Activated CD4-positive, alpha-beta memory T cell treated with anti-CD3 and anti-CD28 coated beads, Interleukin-2, amount 10 ng/mL, durations not matched to agents 7 days and 5 days (primary cell): ENCODE measurements around the gene ZFR. TPM values are rescaled to one million over a fixed set of nuclear protein-coding genes. Genes with fewer than 3 reads are reported as not detected.
"Not testable (repeated sequence)": the region's sequence is repeated elsewhere in the genome, so short reads cannot be mapped to it uniquely, and the experiment has no call there.

Experiments used
- CTCF ChIA-PET: fragments of 350-600 bp; sonication (Branson Sonifier 250); formaldehyde crosslinking; loops from one replicate; lab custom pipeline; 2021; ENCODE audit warnings: antibody characterized with exemption, inconsistent platforms; lab: Charles Lee
- POLR2A ChIA-PET: fragments of 350-600 bp; sonication (Branson Sonifier 250); formaldehyde crosslinking; loops from one replicate; lab custom pipeline; 2021; ENCODE audit warnings: antibody characterized with exemption; lab: Charles Lee
- DNase-seq: peaks from one replicate; pipeline ENCODE4 v3.0.0-alpha.2; 2020
- H3K27ac Mint-ChIP-seq: one replicate; pipeline ENCODE4 v1.8.0; 2021; ENCODE audit warnings: mild to moderate bottlenecking, mixed read lengths
- H3K27me3 Mint-ChIP-seq: one replicate; pipeline ENCODE4 v1.8.0; 2021; ENCODE audit warnings: mixed read lengths
- H3K36me3 Mint-ChIP-seq: one replicate; pipeline ENCODE4 v1.8.0; 2021; ENCODE audit warnings: low read depth, mixed read lengths
- H3K4me1 Mint-ChIP-seq: one replicate; pipeline ENCODE4 v1.8.0; 2021; ENCODE audit warnings: mixed read lengths
- H3K4me3 Mint-ChIP-seq: one replicate; pipeline ENCODE4 v1.8.0; 2021; ENCODE audit warnings: mild to moderate bottlenecking, mixed read lengths
- H3K9me3 Mint-ChIP-seq: one replicate; pipeline ENCODE4 v1.8.0; 2021; ENCODE audit warnings: mixed read lengths
- total RNA-seq, 2 experiments: library from RNA; stranded (reverse); gene quantifications; one replicate each; pipeline ENCODE4 v1.2.3, GENCODE V29; 2021

ZFR gene
- total RNA-seq, 2 experiments from 2014 or later: 44.8 to 45.1 TPM

DNA sequence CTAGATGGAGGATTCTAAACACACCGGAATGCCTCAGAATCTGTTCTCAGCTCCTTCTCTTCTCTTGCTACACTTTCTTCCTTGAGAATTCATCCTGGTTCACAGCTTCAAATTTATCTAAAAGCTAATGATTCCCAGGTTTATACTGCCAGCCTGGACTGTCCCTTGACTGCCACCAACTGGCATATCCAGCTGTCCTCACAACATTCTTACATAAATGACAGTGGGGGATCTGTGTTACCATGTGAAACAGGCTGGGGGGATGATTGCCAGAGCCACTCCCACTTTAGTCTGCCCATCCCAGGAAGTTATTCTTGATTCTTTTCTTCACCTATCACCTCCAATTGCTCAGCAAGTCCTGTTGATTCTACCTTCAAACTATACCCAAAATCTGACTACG, 27.2 kb upstream of the ZFR start:
- Mint-ChIP-seq H3K27me3 (no peaks in the 10 kb centered on the region), H3K27ac (no peak overlapping the region), H3K4me3 (no peak overlapping the region), H3K9me3 (no peaks in the 10 kb centered on the region), H3K4me1 (no peaks in the 10 kb centered on the region), H3K36me3 (no peaks in the 10 kb centered on the region)
- DNase-seq: no peak
- POLR2A ChIA-PET: no interaction called here
- CTCF ChIA-PET: no interaction called here

DNA sequence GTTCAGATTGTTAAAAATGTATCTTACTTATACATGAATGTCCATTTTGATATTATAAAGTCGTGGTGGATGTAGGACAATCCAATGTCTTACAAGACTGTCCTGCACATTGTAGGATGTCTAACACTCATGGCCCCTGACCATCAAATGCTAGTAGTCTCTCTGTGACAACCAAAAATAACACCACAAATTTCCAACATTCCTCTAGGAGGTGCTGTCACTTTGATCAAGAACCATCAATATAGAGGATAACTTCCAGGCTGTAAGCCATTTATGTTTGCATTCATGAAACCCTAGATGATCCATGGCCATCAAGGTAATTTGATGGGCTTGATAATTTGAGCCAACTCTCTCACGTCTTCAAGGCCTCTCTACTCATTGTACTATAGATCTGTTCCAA, 20.5 kb upstream of the ZFR start:
- ChIA-PET CTCF (interaction anchor here (1.0 to 2.6 kb wide), 2 partner anchors 24 to 125 kb away, joined by 4 to 8 read pairs; no protein-coding TSS in a partner anchor), POLR2A (no interaction called here)
- Mint-ChIP-seq H3K9me3 (peaks cover 3% of the 10 kb centered on the region), H3K4me3 (no peak overlapping the region), H3K36me3 (no peaks in the 10 kb centered on the region), H3K27me3 (no peaks in the 10 kb centered on the region), H3K27ac (no peak overlapping the region), H3K4me1 (peaks cover 4% of the 10 kb centered on the region)
- DNase-seq: no peak

DNA sequence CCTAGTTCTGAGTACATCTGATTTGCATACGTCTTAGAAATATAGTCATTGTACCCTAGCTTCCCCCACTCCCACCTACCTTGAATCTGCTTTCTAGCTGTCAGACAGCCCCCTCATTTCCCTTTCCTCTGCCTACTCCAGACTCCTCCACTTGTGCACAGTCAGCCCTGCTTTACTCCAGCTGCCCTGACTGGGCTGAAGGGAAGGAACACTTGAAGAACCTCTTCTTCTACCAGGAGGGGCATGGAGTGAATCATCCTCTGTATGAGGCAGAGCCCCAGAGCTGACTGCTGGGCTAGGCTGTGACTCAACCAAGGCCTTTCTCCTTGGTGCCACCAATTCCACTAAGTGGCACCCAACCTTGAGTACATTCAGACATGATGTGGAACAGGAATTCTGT, 18.1 kb upstream of the ZFR start:
- Mint-ChIP-seq H3K36me3 (no peaks in the 10 kb centered on the region), H3K4me1 (peaks cover 4% of the 10 kb centered on the region), H3K27ac (no peak overlapping the region), H3K27me3 (peaks cover 2% of the 10 kb centered on the region), H3K4me3 (no peak overlapping the region), H3K9me3 (peaks cover 3% of the 10 kb centered on the region)
- DNase-seq: no peak
- POLR2A ChIA-PET: no interaction called here
- CTCF ChIA-PET: no interaction called here

DNA sequence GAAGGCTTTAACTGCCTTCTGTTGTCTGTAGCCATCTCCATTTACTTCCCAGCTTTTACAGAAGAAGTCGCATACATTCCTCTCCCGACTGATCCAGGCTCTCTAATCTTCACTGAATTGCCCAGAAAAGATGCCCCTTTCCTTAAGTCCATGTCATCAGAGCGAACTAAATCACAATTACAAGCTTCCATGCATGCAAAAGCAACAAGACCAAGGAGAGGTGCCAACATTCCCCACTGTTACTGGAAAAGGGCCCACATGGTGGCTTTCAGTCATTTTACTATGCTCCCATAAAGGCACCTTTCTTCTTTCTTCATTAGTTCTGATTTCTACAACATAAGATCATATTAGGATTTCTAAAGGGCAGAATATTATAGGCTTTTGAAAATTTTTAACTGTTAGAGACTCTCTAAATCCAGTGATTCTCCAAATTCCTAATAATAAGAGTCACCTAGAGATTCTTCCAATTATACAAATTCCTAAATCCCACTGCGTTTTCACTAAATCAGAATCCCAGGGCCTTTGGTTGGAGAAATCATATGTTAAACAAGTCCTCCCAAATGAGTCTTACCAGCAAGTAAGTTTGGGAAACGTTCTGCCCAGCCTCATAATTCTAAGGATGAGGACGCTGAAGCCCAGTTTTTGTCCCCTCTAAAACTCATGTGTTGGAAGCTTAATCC, 17.0 kb upstream of the ZFR start:
- CTCF ChIA-PET: no interaction called here
- peaks cover 3% of the 10 kb centered on the region for H3K9me3 Mint-ChIP-seq

DNA sequence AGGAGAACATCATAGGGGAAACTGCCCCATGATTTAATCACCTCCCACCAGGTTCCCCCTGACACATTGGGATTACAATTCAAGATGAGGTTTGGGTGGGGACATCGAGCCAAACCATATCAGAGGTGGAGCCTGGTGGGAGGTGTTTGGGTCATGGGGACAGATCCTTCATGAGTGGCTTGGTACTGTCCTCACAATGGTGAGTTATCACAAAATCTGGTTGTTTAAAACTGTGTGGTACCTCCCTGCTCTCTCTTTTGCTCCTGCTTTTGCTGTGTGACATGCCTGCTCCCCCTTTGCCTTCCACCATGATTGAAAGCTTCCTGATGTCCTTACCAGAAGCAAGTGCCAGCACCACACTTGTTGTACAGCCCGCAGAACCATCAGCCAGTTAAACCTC, 16.2 kb upstream of the ZFR start:
- ChIA-PET CTCF (no interaction called here), POLR2A (no interaction called here)
- no peak overlapping the region for H3K27ac Mint-ChIP-seq
- no peak overlapping the region for H3K4me3 Mint-ChIP-seq
- peaks cover 2% of the 10 kb centered on the region for H3K27me3 Mint-ChIP-seq
- peaks cover 4% of the 10 kb centered on the region for H3K4me1 Mint-ChIP-seq
- H3K9me3 Mint-ChIP-seq: peaks cover 3% of the 10 kb centered on the region
- H3K36me3 Mint-ChIP-seq: no peaks in the 10 kb centered on the region
- DNase-seq: no peak

More for the DNA sequence above, 17.0 kb upstream of the ZFR start:
- Mint-ChIP-seq H3K27me3 (peaks cover 2% of the 10 kb centered on the region), H3K4me3 (no peak overlapping the region), H3K36me3 (no peaks in the 10 kb centered on the region), H3K27ac (no peak overlapping the region), H3K4me1 (peaks cover 4% of the 10 kb centered on the region)
- POLR2A ChIA-PET: no interaction called here
- DNase-seq: no peak

DNA sequence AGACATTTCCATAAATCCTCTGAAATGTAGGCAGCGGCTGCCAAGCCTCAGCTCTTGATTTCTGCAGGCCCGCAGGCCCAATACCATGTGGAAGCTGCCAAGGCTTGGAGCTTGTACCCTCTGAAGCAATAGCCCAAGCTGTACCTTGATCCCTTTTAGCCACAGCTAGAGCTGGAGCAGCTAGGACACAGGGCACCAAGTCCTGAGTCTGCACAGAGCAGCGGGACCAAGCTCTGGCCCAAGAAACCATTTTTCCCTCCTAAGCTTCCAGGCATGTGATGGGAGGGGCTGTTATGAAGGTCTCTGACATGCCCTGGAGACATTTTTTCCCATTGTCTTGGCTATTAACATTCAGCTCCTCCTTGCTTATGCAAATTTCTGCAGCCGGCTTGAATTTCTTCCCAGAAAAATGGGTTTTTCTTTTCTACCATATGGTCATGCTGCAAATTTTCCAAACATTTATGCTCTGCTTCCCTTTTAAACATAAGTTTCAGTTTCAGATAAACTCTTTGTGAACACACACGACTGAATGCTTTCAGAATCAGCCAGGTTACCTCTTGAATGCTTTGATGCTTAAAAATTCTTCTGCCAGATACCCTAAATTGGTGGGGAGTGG, 14.4 kb upstream of the ZFR start:
- ChIA-PET CTCF (interaction anchor here (0.9 to 1.7 kb wide), 2 partner anchors 31 to 131 kb away, joined by 3 to 4 read pairs; no protein-coding TSS in a partner anchor), POLR2A (no interaction called here)
- peaks cover 6% of the 10 kb centered on the region for H3K27me3 Mint-ChIP-seq
- no peaks in the 10 kb centered on the region for H3K36me3 Mint-ChIP-seq
- DNase-seq: no peak
- H3K4me3 Mint-ChIP-seq: no peak overlapping the region
- H3K4me1 Mint-ChIP-seq: peaks cover 4% of the 10 kb centered on the region
- H3K27ac Mint-ChIP-seq: no peak overlapping the region
- H3K9me3 Mint-ChIP-seq: peaks cover 3% of the 10 kb centered on the region

DNA sequence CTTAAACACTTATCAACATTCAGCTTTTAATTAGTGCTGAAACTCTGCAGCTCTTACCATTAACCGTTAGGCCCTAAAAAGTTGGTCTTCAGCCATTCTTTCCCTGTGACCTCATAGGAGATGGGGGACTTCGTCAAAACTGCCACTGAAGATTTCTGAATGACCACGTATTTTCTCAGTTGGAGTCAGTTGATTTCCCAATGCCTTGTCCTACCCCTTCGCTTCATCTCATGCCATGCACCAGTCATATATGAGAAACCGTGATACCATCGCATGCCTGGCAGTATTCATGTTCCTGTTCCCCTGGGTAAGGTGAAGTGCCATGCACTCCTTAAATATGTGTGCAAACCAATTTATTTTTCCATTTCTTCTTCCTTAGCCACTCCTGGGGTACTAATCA, 10.8 kb upstream of the ZFR start:
- H3K36me3 Mint-ChIP-seq: no peaks in the 10 kb centered on the region
- H3K9me3 Mint-ChIP-seq: peaks cover 2% of the 10 kb centered on the region
- no peaks in the 10 kb centered on the region for H3K4me1 Mint-ChIP-seq
- H3K4me3 Mint-ChIP-seq: no peak overlapping the region
- DNase-seq: no peak
- ChIA-PET POLR2A (no interaction called here), CTCF (no interaction called here)
- no peak overlapping the region for H3K27ac Mint-ChIP-seq
- H3K27me3 Mint-ChIP-seq: peaks cover 8% of the 10 kb centered on the region

DNA sequence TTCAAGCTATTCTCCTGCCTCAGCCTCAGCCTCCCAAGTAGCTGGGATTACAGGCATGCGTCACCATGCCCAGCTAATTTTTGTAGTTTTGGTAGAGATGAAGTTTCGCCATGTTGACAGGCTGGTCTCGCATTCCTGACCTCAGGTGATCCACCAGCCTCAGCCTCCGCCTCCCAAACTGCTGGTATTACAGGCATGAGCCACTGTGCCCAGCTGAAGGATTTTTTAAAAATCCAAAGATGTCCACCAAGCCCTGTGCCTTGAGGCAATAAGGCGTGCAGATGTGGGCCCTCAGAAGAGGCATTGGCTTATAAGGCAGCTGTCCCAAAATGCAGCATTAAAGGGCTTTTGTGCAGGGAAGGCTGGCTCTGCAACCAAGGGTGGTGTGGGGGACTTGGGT, 10.3 kb upstream of the ZFR start:
- DNase-seq: no peak
- Mint-ChIP-seq H3K27ac (no peak overlapping the region), H3K27me3 (peaks cover 8% of the 10 kb centered on the region), H3K36me3 (no peaks in the 10 kb centered on the region), H3K9me3 (no peaks in the 10 kb centered on the region), H3K4me1 (no peaks in the 10 kb centered on the region), H3K4me3 (no peak overlapping the region)
- POLR2A ChIA-PET: interaction anchor here (2.1 kb wide), 1 partner anchor 10 kb away, joined by 5 read pairs; the partner anchor contains the start of gene ZFR
- CTCF ChIA-PET: no interaction called here

DNA sequence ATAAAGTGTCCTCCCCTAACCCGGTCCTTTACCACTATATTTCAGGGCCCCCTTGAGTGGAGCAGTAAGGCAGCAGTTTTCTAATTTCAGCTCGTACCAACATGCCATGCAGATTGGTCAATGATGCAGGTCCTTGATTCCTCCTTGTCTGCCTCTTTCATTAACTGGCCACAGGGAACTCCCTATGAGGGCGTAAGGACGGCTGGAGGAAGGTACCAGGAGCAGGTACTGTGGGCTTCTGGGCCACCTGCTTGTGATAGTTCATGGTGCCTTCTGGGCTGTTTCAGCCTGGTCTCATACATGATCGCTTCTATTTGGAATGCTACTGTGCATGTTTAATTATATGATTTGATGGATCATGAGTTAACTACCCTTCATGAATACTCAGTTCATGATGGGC, 9.4 kb upstream of the ZFR start:
- Mint-ChIP-seq H3K27ac (no peak overlapping the region), H3K27me3 (peaks cover 8% of the 10 kb centered on the region), H3K9me3 (no peaks in the 10 kb centered on the region), H3K36me3 (no peaks in the 10 kb centered on the region), H3K4me3 (no peak overlapping the region), H3K4me1 (no peaks in the 10 kb centered on the region)
- POLR2A ChIA-PET: interaction anchor here (2.1 kb wide), 1 partner anchor 9 kb away, joined by 5 read pairs; the partner anchor contains the start of gene ZFR
- CTCF ChIA-PET: interaction anchor here (1.0 kb wide), 1 partner anchor 139 kb away, joined by 3 read pairs; no protein-coding TSS in a partner anchor
- DNase-seq: no peak

DNA sequence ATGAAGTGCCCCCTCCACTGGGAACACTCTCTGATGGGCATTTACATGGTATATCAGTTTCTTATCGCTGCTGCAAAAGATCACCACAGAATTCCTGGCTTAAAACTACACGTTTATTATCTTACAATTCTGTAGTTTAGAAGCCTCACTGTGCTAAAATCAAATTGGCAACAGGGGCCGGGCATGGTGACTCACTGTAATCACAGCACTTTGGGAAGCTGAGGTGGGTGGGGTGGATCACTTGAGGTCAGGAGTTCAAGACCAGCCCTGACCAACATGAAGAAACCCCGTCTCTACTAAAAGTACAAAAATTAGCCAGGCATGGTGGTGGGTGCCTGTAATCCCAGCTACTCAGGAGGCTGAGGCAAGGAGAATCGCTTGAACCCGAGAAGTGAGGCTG, 7.8 kb upstream of the ZFR start:
- H3K4me1 Mint-ChIP-seq, H3K27ac Mint-ChIP-seq, POLR2A ChIA-PET, H3K9me3 Mint-ChIP-seq, DNase-seq, H3K27me3 Mint-ChIP-seq, H3K36me3 Mint-ChIP-seq, H3K4me3 Mint-ChIP-seq: not testable (repeated sequence)
- CTCF ChIA-PET: interaction anchor here (0.6 kb wide), 1 partner anchor 9 kb away, joined by 3 read pairs; no protein-coding TSS in a partner anchor

DNA sequence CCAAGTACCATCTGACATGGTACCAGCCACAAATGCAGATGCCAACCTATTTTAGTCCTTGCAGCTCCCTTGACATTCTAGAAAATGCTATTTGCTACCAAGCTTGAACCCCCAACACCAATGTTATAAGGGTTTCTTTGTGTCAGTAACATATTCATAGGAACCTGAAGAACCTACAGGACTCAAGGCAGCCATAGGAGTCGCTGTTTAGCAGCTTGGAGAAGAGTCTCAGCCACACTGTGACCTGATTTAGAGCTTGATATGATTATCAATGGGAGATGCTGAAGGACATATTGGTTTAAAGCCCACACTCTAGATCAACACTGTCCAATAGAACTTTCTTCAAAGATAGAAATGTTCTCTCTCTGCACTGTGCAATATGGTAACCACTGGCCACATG, 6.4 kb upstream of the ZFR start:
- H3K9me3 Mint-ChIP-seq: no peaks in the 10 kb centered on the region
- no peaks in the 10 kb centered on the region for H3K36me3 Mint-ChIP-seq
- CTCF ChIA-PET: interaction anchor here (0.6 to 0.7 kb wide), 2 partner anchors 38 to 43 kb away, joined by 4 read pairs; no protein-coding TSS in a partner anchor
- no peak overlapping the region for H3K27ac Mint-ChIP-seq
- POLR2A ChIA-PET: no interaction called here
- no peak for DNase-seq
- H3K4me3 Mint-ChIP-seq: no peak overlapping the region
- H3K4me1 Mint-ChIP-seq: no peaks in the 10 kb centered on the region
- peaks cover 6% of the 10 kb centered on the region for H3K27me3 Mint-ChIP-seq

DNA sequence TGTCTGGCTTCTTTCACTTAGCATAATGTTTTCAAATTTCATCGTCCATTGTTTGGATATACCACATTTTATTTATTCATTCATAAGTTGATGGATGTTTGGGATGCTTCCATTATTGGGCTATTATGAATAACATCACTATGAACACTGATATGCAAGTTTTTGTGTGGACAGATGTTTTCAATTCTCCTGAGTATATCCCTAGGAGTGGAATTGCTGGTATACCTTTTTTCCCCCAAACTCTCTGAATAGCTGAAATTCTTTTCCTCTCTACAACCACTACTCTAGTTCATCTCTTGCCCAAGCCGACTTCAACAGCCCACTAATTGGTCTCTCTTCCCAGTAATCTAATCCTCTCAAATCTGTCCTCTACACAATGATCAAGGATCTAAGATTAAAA, 4.7 kb upstream of the ZFR start:
- ChIA-PET CTCF (no interaction called here), POLR2A (no interaction called here)
- H3K4me1 Mint-ChIP-seq: peaks cover 6% of the 10 kb centered on the region
- H3K27ac Mint-ChIP-seq: no peak overlapping the region
- peaks cover 2% of the 10 kb centered on the region for H3K27me3 Mint-ChIP-seq
- H3K4me3 Mint-ChIP-seq: no peak overlapping the region
- no peak for DNase-seq
- no peaks in the 10 kb centered on the region for H3K9me3 Mint-ChIP-seq
- peaks cover 3% of the 10 kb centered on the region for H3K36me3 Mint-ChIP-seq

DNA sequence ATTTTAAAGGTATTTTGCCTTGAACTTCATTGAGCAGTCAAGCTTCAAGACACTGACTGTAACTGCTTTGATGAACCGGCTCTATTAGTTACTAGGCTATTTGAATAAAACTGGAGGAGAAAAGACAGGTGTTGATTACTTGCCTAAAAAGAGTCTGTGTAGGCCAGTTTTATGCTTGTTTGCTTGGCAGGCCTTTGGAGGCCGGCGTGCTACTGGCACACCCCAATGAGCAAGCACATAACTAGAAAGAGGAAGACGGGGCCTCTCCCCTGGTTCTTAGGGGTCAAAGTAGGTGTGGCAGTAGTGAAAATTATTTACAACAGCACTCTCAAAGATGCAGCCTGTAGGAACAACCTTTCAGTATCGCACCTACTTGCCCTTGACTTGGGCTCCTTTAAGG, 2.1 kb upstream of the ZFR start:
- Mint-ChIP-seq H3K36me3 (peaks cover 18% of the 10 kb centered on the region), H3K27ac (no peak overlapping the region), H3K9me3 (no peaks in the 10 kb centered on the region), H3K4me1 (peaks cover 20% of the 10 kb centered on the region), H3K4me3 (no peak overlapping the region), H3K27me3 (no peaks in the 10 kb centered on the region)
- CTCF ChIA-PET: interaction anchor here (1.1 kb wide), 1 partner anchor 144 kb away, joined by 4 read pairs; no protein-coding TSS in a partner anchor
- DNase-seq: no peak
- POLR2A ChIA-PET: no interaction called here
